ENCODE measurements around the gene SHE.
A peak's percentile ranks its signal among the peaks of the same experiment; 100 is the strongest.
"Not testable (repeated sequence)": the region's sequence is repeated elsewhere in the genome, so short reads cannot be mapped to it uniquely, and the experiment has no call there.

Gene SHE

DNA sequence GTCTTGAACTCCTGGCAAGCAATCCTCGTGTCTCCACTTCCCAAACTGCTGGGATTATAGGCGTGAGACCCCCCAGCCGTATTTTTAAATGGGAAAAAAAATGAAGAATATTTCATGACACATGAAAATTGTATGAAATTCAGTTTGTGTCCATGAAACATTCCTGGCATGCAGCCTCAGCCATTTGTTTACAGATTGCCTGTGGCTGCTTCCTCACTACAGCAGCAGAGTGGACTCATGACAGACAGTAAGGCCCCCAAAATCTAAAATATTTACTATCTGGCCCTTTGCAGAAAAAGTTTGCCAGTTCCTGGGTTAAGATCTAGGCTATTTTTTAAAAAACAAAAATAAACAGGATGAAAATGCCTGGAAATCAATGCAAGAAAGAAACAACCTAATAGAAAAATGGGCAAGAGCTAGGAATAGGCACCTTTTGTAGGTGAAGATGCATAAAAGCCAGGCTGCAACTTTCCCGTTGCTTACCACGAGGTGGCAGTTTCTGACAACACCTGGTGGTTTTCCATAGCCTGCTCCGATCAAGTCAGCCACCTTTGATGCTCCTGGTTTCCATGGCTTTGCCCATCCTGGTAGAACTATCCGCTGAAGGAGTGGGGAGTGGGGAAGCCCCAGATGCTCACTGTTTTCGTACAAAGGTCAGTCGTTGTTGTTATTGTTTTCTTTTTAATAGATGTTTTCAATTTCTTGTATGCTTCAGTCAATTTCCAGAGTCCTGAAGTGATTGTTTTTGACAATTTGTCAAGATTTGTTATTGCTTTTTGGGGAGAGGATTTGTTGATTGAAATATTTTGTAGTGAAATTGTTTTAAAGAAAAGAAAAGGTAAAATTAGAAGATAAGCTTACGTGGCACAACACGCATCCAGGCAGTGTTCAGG is 32.0 kb upstream of the SHE start:
- TF ChIP-seq, protein P1, sequence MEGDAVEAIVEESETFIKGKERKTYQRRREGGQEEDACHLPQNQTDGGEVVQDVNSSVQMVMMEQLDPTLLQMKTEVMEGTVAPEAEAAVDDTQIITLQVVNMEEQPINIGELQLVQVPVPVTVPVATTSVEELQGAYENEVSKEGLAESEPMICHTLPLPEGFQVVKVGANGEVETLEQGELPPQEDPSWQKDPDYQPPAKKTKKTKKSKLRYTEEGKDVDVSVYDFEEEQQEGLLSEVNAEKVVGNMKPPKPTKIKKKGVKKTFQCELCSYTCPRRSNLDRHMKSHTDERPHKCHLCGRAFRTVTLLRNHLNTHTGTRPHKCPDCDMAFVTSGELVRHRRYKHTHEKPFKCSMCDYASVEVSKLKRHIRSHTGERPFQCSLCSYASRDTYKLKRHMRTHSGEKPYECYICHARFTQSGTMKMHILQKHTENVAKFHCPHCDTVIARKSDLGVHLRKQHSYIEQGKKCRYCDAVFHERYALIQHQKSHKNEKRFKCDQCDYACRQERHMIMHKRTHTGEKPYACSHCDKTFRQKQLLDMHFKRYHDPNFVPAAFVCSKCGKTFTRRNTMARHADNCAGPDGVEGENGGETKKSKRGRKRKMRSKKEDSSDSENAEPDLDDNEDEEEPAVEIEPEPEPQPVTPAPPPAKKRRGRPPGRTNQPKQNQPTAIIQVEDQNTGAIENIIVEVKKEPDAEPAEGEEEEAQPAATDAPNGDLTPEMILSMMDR (IDR thresholded peaks at IDR 0.05; ENCODE audit: low read depth, low read length, missing control alignments), result peak; percentile 57
- DNase-seq (ENCODE audit: low read depth), result peak; percentile 4
- no peak overlapping the region for H3K4me3 ChIP-seq (ENCODE audit: low read depth, low read length)
- in situ Hi-C loops (cut with HindIII; ENCODE audit: low sequenced_read_pairs), result no loop called here

DNA sequence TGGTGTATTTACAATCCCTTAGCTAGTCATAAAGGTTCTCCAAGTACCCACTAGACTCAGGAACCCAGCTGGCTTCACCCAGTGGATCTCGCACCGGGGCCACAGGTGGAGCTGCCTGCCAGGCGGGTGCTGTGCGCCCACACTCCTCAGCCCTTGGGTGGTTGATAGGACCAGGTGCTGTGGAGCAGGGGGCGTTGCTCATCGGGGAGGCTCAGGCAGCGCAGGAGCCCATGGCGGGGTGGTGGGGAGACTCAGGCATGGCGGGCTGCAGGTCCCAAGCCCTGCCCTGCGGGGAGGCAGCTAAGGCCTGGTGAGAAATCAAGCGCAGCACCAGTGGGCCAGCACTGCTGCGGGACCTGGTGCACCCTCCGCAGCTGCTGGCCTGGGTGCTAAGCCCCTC is 29.7 kb upstream of the SHE start:
- in situ Hi-C loops (cut with HindIII; ENCODE audit: low sequenced_read_pairs), result not testable (repeated sequence)

DNA sequence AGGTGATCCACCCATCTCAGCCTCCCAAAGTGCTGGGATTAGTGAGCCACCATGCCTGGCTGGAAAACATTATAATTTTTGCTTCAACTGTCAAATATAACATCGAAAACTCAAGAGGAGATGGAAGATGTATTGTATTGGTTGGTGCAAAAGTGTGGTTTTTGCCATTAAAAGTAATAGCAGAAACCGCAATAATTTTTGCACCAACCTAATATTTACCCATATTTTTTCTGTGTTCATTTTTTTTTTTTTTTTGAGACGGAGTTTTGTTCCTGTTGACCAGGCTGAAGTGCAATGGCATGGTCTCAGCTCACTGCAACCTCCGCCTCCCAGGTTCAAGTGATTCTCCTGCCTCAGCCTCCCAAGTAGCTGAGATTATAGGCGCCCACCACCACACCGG is 27.1 kb upstream of the SHE start:
- no peak overlapping the region for H3K4me3 ChIP-seq (ENCODE audit: low read depth, low read length)
- DNase-seq (ENCODE audit: low read depth), result no peak
- TF ChIP-seq, protein P1 (IDR thresholded peaks at IDR 0.05; ENCODE audit: low read depth, low read length, missing control alignments), result no peak
- in situ Hi-C loops (cut with HindIII; ENCODE audit: low sequenced_read_pairs), result no loop called here

More for the DNA sequence above, 29.7 kb upstream of the SHE start:
- not testable (repeated sequence) for H3K4me3 ChIP-seq (ENCODE audit: low read depth, low read length); DNase-seq (ENCODE audit: low read depth)

DNA sequence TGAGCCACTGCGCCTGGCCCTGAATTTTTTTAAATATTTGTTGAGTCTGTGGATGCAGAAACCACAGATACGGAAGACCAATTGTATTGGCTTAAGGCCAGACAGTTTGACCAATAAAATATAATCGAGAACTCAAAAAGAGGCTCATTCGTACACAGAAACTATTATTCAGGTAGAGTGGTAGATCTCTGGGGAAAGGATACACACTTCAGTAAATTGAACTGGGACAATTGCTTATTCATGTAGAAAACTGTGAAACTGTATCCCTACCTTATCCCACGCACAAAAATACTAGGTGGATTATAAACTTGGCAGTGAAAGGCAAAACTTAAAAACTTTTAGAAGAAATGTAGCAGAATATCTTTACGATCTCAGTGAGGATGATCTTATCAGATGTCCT is 25.0 kb upstream of the SHE start:
- TF ChIP-seq, protein P1 (IDR thresholded peaks at IDR 0.05; ENCODE audit: low read depth, low read length, missing control alignments), result no peak
- no peak for DNase-seq (ENCODE audit: low read depth)
- in situ Hi-C loops (cut with HindIII; ENCODE audit: low sequenced_read_pairs), result no loop called here
- no peak overlapping the region for H3K4me3 ChIP-seq (ENCODE audit: low read depth, low read length)

DNA sequence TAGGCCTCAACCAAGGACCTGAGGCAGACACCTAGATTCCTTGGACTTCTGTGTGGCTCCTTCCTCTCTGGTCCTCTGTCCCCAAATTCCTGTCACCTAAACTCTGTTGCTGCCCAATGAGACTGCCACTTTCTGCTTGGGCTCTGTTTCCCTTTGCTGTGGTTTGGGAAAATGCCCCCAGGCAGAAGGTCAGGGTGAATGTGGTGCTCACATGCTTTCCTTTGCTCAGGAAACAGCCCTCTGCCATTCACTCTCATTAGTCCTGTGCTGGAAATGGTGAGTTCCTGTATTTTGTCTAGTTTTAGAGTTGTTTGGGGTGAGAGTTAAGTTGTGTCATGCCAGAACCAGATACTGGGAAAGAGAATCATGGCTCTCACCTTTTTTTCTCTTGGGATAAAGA is 22.7 kb upstream of the SHE start:
- TF ChIP-seq, protein P1 (IDR thresholded peaks at IDR 0.05; ENCODE audit: low read depth, low read length, missing control alignments), result no peak
- in situ Hi-C loops (cut with HindIII; ENCODE audit: low sequenced_read_pairs), result loop anchor here (5.0 kb wide), 1 partner anchor 32 kb away; the partner anchor contains the start of gene UBE2Q1
- H3K4me3 ChIP-seq (ENCODE audit: low read depth, low read length), result no peak overlapping the region
- DNase-seq (ENCODE audit: low read depth), result no peak

DNA sequence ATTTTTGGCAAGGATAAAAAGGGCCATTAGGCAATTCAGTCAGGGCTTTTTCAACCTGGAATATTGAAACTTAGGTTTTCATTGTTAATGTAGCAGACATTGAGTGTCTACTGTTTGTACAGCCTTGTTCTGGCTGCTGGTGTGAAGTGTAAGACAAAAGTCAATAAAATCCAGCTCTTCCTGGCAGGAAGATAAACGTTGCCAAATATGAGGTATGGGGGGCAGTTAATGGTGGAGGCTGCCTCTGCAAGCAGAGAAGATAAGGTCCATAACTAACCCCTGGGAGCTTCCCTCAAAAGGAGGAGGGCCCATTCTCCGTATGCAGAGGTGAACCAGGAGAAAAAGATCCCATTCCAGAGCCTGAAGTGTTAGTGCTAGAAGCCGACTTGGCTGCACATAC is 19.5 kb upstream of the SHE start:
- in situ Hi-C loops (cut with HindIII; ENCODE audit: low sequenced_read_pairs), result loop anchor here (5.0 kb wide), 1 partner anchor 36 kb away; the partner anchor contains the start of gene UBE2Q1
- DNase-seq (ENCODE audit: low read depth), result no peak
- TF ChIP-seq, protein P1 (IDR thresholded peaks at IDR 0.05; ENCODE audit: low read depth, low read length, missing control alignments), result no peak
- H3K4me3 ChIP-seq (ENCODE audit: low read depth, low read length), result no peak overlapping the region

DNA sequence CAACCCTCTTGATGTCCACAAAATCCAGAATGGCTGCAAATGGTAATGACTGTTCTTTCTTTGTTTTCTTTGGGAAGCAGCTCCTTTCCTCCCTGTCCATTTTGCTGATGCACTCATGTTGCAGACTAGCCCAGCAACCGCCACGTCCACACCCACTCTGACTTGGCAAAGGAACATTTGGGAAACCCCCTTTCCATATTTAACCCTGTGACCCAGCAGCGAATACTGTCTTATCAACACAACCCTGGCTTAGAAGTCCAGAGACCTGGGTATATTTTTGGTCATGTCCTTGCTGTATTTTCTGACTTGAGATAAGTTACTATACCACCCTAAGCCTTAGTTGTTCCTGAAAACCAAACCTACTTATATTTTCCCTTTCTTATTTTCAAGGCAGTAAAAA is 18.1 kb upstream of the SHE start:
- no peak for DNase-seq (ENCODE audit: low read depth)
- in situ Hi-C loops (cut with HindIII; ENCODE audit: low sequenced_read_pairs), result loop anchor here (5.0 kb wide), 1 partner anchor 37 kb away; the partner anchor contains the start of gene UBE2Q1
- no peak overlapping the region for H3K4me3 ChIP-seq (ENCODE audit: low read depth, low read length)
- TF ChIP-seq, protein P1 (IDR thresholded peaks at IDR 0.05; ENCODE audit: low read depth, low read length, missing control alignments), result no peak

Data from astrocyte of the cerebellum (primary cell).